Thymus (tissue), 11 donors: ENCODE data around the gene ZMIZ1. TPM values are rescaled to one million over a fixed set of nuclear protein-coding genes. Genes with fewer than 3 reads are reported as not detected.
A peak's percentile ranks its signal among the peaks of the same experiment; 100 is the strongest.

Experiments
- DNase-seq, 9 donors: peaks; one replicate each; pipeline ENCODE4 v3.0.0-alpha.2; 2013; ENCODE audit warnings: low spot score in 9 of 9, low read depth in 6 of 9, missing footprints in 1 of 9
- H3K27ac ChIP-seq, 2 donors: one replicate each; pipeline ENCODE4 v1.5.1; 2013; ENCODE audit warnings: control low read depth in 1 of 2, low read depth in 1 of 2, low read length in 1 of 2, mild to moderate bottlenecking in 1 of 2, moderate library complexity in 1 of 2
- H3K27me3 ChIP-seq, 2 donors: one replicate each; pipeline ENCODE4 v1.5.1; 2013; ENCODE audit warnings: low read length in 1 of 2; ENCODE audit not compliant: control insufficient read depth in 2 of 2, insufficient read depth in 1 of 2
- H3K36me3 ChIP-seq, 2 donors: one replicate each; pipeline ENCODE4 v1.5.1; 2013; ENCODE audit warnings: low read length in 1 of 2, mild to moderate bottlenecking in 1 of 2, moderate library complexity in 1 of 2; ENCODE audit not compliant: control insufficient read depth in 2 of 2, insufficient read depth in 2 of 2
- H3K4me1 ChIP-seq, 2 donors: one replicate each; pipeline ENCODE4 v1.5.1; 2013; ENCODE audit warnings: low read length in 2 of 2; ENCODE audit not compliant: control insufficient read depth in 2 of 2, insufficient read depth in 2 of 2
- H3K4me3 ChIP-seq, 2 donors: one replicate each; pipeline ENCODE4 v1.5.1; 2013; ENCODE audit warnings: low read length in 2 of 2, control low read depth in 1 of 2, mild to moderate bottlenecking in 1 of 2
- H3K9me3 ChIP-seq, 2 donors: one replicate each; pipeline ENCODE4 v1.5.1; 2013; ENCODE audit warnings: low read length in 1 of 2, mild to moderate bottlenecking in 1 of 2; ENCODE audit not compliant: control insufficient read depth in 2 of 2, insufficient read depth in 1 of 2
- WGBS: extraction: QIAGEN DNeasy Blood & Tissue Kit; methylation state at CpG from one replicate; pipeline ENCODE4 v1.1.7; 2013; 5-methylcytosine and 5-hydroxymethylcytosine counted together
- polyA plus RNA-seq: library from polyadenylated mRNA; stranded (reverse); fragments of 200-250 nt; gene quantifications from one replicate; pipeline ENCODE4 v1.2.3, GENCODE V29; 2013
- total RNA-seq: library from RNA; stranded (reverse); fragments of 120-200 nt; gene quantifications from one replicate; pipeline ENCODE4 v1.2.4, GENCODE V29; 2013
- donor health status: healthy.

The ZMIZ1 gene
- total and polyA plus RNA-seq, 2 donors = 7.4 to 14.2 TPM

DNA sequence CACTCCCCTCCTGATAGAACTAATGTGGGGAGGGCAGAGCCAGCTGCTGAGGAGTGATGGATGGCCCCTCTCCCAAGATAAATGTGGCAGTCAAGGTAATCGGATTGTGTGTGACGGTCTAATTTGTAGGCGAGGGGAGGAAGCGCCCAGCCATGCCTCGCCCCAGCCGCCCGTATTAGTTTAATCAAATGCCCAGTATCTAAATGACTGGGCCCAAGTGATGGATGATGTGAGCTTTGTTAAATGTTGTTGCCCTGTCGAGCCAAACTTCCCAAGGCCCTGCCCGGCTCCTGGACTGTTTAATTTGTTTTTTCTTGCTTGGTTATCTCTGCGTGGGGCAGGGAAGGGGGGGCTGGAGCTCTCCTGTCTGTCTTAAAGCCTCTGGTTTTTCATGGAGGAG, 190.1 kb downstream of the ZMIZ1 start:
- H3K27ac ChIP-seq = no peak overlapping the region
- no peaks in the 10 kb centered on the region for H3K4me1 ChIP-seq
- no peaks in the 10 kb centered on the region for H3K9me3 ChIP-seq
- no peak overlapping the region for H3K4me3 ChIP-seq
- 97% methylated on average over 10 of the region's 10 CpGs for WGBS
- H3K36me3 ChIP-seq = peaks cover 6 to 29% of the 10 kb centered on the region in 2 donors
- H3K27me3 ChIP-seq = no peaks in the 10 kb centered on the region
- no peak for DNase-seq

- H3K27ac ChIP-seq = no peak overlapping the region
Measured at GRCh38 chr10:79259834-79260233, 191.1 kb downstream of the ZMIZ1 start.

DNA sequence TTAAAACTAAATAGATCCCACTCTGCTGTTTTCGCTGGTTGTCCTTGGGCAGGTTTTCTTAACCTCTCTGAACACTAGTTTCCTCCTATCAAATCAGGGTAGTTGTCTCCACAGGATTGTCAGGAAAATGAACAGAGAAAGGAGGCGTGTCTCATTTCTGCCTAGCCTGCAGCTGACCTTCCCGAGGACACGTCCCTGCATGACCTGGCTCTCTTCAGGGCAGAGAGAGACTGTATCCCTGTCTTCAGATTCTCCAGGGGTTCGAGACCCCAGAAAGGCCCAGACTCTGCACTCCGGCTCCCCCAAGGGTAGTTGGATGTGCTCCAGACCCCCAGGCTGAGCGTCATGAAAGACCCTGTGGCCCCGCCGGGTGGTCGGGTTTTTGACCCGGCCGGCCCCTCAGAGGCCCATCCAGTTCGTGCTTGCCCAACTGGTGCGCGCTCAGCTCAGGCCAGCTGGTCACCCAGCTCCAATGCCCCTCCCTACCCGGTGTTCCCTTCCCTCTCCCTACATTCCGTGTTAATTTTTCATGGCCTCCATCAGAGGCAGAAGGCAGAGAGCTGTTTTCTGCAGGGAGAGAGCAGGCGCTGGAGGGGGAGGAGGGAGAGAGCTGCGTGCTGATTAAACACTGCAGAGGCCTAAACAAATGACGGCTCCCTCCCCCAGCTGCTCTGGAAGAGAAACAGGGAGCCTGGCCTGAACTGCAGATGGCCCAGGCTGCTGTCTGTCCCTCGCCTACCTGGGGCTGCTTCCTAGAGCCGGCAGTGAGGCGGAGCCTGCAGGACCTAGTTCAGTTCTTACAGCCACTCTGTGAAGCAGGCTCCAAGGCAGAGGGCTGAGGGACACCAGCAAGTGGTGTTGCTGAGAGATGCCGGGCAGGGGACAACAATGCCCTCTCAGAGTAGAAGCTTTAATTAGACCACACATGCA, 192.3 kb downstream of the ZMIZ1 start:
- Histone ChIP-seq H3K27me3 (no peaks in the 10 kb centered on the region), H3K27ac (no peak overlapping the region), H3K4me3 (no peak overlapping the region), H3K36me3 (peaks cover 0 to 37% of the 10 kb centered on the region in 2 donors), H3K9me3 (no peaks in the 10 kb centered on the region), H3K4me1 (peaks cover 0 to 7% of the 10 kb centered on the region in 2 donors)
- whole genome bisulfite sequencing = 92% methylated on average over 24 of the region's 24 CpGs
- no peak for DNase-seq

More at GRCh38 chr10:79259834-79260233, 191.1 kb downstream of the ZMIZ1 start:
- DNase-seq = no peak
- no peaks in the 10 kb centered on the region for H3K9me3 ChIP-seq
- peaks cover under 1 to 33% of the 10 kb centered on the region in 2 donors for H3K36me3 ChIP-seq
- H3K4me1 ChIP-seq = no peaks in the 10 kb centered on the region
- H3K4me3 ChIP-seq = no peak overlapping the region
- no peaks in the 10 kb centered on the region for H3K27me3 ChIP-seq
- WGBS = 94% methylated on average over 7 of the region's 7 CpGs

DNA sequence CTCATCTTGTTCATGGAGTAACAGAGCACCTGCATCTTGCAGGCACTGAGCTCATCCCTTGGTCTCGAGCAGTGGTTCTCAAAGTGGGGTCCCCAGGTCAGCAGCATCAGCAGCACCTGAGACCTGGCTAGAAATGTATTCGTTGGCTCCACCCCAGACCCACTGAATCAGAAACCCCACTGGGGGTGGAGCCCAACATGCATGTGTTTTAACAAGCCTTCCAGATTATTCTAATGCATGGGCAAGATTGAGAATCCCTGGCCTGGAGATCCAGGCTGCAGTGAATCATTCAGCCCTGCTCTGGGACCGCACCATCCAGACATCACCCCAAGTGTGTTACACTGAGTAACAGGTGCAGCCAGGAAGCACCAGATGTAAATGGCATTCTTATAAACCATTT, 193.4 kb downstream of the ZMIZ1 start:
- no peak for DNase-seq
- Histone ChIP-seq H3K9me3 (no peaks in the 10 kb centered on the region), H3K4me3 (no peak overlapping the region), H3K36me3 (peaks cover 0 to 31% of the 10 kb centered on the region in 2 donors), H3K27me3 (no peaks in the 10 kb centered on the region), H3K4me1 (peaks cover 0 to 16% of the 10 kb centered on the region in 2 donors), H3K27ac (no peak overlapping the region)
- 90% methylated on average over 3 of the region's 3 CpGs for WGBS

DNA sequence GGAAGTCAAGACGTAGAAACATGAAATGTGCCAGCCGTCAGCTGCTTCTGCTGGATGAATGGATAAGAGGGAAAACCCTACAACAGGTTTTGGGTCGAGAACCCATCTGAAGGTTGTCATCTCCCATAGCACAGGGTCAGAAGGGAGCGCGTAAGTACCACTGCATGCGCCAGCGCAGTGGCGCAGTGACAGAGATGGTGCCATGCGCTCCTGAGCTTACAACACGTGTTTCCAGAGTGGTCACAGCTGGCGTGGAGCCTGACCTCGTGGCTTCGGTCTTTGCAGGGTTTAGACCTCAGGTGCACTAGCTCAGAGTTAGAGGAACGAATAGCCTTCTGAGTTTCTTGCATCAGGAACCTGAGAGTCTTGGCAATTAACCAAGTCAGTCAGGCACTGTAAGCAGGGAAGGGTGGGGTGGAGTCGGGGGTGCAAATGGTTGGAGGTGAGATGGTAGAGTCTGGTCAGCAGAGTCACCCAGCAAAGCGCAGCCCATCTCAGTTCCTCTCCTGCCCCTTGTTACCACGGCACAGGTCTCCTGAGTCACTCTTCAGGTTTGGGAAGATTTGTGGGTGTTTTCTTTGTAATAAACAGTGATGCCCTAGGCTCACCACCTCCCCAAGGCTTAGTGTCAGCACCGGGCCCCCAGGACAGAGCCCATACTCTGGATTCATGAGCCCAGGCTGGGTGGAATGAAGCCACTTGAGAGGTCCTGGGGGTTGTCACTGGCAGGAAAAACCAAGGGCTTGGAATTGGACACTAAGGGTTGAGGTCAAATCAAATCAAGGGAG, 194.4 kb downstream of the ZMIZ1 start:
- DNase-seq = no peak
- Histone ChIP-seq H3K27ac (no peak overlapping the region), H3K4me3 (no peak overlapping the region), H3K9me3 (no peaks in the 10 kb centered on the region), H3K27me3 (no peaks in the 10 kb centered on the region), H3K36me3 (peaks cover 0 to 26% of the 10 kb centered on the region in 2 donors), H3K4me1 (peaks cover 0 to 16% of the 10 kb centered on the region in 2 donors)
- WGBS = 92% methylated on average over 18 of the region's 18 CpGs

GRCh38 chr10:79263939-79264338, 195.2 kb downstream of the ZMIZ1 start:
- DNase-seq = no peak
- WGBS = 97% methylated on average over 10 of the region's 10 CpGs
- Histone ChIP-seq H3K9me3 (no peaks in the 10 kb centered on the region), H3K36me3 (peaks cover 0 to 32% of the 10 kb centered on the region in 2 donors), H3K27ac (no peak overlapping the region), H3K27me3 (no peaks in the 10 kb centered on the region), H3K4me1 (peaks cover 0 to 16% of the 10 kb centered on the region in 2 donors), H3K4me3 (no peak overlapping the region)

DNA sequence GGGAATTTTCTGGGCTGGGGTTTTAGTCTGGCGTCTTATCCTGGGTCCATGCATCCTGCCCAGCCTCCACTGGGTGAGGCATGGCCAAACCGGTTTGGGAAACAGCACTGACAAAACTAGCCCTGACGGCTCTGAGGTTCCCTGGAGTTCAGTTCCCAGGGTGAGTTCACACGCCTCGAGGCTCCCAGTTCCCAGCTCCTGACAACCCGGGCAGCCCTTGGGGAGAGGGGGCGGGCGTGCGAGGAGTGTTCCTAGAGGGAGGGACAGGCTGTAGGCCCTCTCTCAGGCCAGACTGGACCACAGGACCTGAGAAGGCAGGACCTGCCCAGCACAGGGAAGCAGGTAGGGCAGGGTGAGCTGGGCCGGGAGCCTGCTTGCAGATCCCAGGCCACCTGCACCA, 196.2 kb downstream of the ZMIZ1 start:
- no peak overlapping the region for H3K4me3 ChIP-seq
- H3K27me3 ChIP-seq = no peaks in the 10 kb centered on the region
- H3K27ac ChIP-seq = no peak overlapping the region
- WGBS = 93% methylated on average over 10 of the region's 10 CpGs
- peaks cover 0 to 18% of the 10 kb centered on the region in 2 donors for H3K4me1 ChIP-seq
- no peaks in the 10 kb centered on the region for H3K9me3 ChIP-seq
- peaks cover 3 to 35% of the 10 kb centered on the region in 2 donors for H3K36me3 ChIP-seq
- no peak for DNase-seq

- Histone ChIP-seq H3K36me3 (peaks cover 7 to 40% of the 10 kb centered on the region in 2 donors), H3K4me1 (peaks cover 0 to 20% of the 10 kb centered on the region in 2 donors), H3K4me3 (no peak overlapping the region), H3K9me3 (no peaks in the 10 kb centered on the region), H3K27me3 (no peaks in the 10 kb centered on the region), H3K27ac (peak overlapping the region; percentile 36 to 53)
- 73% methylated on average over 6 of the region's 6 CpGs for WGBS
- no peak for DNase-seq
Measured at GRCh38 chr10:79266084-79266483, 197.3 kb downstream of the ZMIZ1 start.
